GM20431 (cell line): Measurements from ENCODE around the gene LEPR.
"Not testable (repeated sequence)": the region's sequence is repeated elsewhere in the genome, so short reads cannot be mapped to it uniquely, and the experiment has no call there.

Source experiments
- in situ Hi-C: fragments of 300-500 bp; cut with MseI, MboI; formaldehyde crosslinking; loops from one replicate; pipeline ENCODE4 v1.15.0; 2020; ENCODE audit warnings: low sequenced_read_pairs; ENCODE audit not compliant: unreplicated experiment

The LEPR gene

GRCh38 chr1:65420590-65421350 lies at the start of gene LEPR, which contains the start of gene LEPROT:
TSS of gene LEPR (plus strand) at chr1:65420668. CDS start at chr1:65565566, 144,898 bp downstream.
TSS of gene LEPROT (plus strand) at chr1:65420668. CDS start at chr1:65420725, 57 bp downstream.
- in situ Hi-C loops, result no loop called here

DNA sequence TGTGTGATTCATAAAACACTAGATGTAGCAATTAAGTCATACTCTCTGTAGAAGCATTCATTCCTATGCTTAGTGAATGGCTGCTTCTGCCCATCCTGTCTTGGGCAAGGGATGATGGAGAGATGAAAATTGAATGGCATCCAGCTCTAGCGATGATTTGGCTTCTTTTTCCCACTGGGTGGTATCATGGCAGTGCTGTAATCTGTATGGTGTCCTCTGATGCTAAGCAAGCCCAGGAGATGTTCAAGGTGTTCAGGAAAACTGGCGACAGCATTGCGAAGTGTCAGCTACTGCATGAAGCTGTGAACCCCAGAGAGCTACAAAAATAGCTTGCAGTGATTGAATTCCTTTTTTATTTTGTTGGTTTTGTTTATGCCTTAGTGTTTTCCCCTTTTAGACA lies 48.9 kb upstream of the LEPR start:
- in situ Hi-C loops, result no loop called here

DNA sequence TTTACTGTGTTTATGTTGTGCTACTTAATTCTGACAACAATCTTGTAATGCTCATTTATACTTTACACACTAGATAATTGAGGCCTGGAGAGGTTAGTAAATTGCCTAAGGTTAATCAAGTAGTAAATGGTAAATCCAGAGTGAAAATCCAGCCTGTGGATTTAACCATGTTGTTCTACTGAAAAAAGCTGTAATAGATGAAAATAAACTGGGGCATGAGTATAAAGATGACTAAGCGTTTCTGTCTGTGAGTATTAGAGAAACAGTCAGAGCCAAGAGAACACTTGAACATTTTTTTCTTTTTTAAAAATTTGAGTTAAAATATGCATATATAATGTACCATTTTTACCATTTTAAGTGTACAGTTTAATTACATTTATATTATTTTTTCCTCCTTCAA lies 47.9 kb upstream of the LEPR start:
- in situ Hi-C loops, result no loop called here

DNA sequence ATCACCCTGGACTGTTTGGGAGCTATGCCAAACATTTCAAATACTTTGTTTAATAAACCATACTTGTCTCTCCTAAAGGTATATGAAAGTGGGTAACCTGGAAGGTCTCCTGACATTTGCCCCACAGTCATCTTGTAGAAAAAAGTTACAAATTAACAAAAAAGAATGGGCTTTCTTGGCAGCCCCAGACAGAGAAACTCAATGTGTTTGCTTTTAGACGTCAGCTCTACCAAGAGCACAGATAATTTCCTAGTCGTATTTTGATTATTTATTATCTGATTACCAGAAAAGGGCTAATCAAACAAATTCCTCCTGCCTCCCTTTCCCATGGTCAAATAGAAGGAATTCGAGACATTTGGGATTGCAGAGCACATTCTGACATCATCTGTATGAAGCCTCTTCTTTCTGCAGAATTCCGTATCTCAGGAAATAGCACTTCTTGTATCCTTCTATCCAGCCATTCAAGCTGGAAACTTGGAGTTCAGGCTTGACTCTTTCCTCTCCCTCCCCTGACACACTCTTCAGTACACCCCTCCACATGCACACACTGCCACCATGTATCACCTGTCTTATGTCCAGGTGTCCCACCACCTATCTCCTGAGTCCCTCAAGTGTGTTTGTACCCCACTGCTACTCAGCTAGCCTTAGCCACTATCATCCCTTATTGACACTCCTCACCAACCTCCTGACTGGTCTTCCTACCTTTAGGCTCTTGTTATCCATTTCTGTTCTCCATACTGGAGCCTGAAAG lies 42.8 kb upstream of the LEPR start:
- in situ Hi-C loops, result no loop called here

GRCh38 chr1:65378247-65378946 lies 42.1 kb upstream of the LEPR start:
- in situ Hi-C loops, result no loop called here

DNA sequence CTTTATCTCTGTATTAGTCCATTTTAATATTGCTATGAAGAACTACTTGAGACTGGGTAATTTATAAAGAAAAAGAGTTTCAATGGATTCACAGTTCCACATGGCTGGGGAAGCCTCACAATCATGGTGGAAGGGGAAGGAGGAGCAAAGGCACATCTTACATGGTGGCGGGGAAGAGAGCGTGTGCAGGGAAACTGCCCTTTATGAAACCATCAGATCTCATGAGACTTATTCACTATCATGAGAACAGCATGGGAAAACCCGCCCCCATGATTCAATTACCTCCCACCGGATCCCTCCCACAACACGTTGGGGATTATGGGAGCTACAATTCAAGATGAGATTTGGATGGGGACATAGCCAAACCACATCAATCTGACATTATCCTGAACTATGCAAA lies 36.0 kb upstream of the LEPR start:
- in situ Hi-C loops, result not testable (repeated sequence)

DNA sequence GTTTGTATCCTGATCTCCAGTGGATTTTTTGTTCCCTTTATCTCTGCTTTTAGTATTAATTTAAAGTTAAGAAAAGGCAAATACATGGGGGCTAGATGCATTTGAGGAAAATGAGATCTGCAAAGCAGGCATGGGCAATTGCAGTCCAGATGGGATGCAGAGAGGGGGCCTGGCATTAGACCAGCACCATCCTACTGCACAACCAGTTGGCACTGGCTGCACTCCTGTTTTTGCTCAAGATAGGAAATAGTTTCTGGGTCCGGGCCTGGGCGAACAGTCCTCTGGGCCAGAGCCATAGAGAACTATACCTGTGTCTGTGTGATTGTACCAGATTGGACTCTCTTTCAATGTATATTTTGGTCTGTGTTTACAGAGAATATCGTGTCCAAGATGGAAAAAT lies 34.0 kb upstream of the LEPR start:
- in situ Hi-C loops, result no loop called here

DNA sequence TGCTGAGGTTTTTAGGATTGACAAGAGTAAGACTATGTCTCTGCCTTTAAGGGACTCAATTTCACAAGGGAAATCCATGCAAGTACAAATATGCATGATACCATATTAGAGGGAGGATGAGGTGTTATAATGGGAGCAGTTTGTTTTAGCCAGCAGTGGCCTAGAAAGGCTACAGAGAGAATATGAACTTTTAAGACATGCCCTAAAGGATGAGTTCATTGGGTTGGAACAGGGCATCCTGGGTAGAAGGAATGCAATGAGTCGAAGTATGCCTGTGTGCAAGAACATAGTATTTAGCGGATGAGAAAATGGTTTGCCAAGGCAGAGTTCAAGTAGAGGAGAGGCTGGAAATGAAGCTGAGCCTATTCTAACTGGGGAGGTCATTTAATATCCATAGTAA lies 32.6 kb upstream of the LEPR start:
- in situ Hi-C loops, result no loop called here

DNA sequence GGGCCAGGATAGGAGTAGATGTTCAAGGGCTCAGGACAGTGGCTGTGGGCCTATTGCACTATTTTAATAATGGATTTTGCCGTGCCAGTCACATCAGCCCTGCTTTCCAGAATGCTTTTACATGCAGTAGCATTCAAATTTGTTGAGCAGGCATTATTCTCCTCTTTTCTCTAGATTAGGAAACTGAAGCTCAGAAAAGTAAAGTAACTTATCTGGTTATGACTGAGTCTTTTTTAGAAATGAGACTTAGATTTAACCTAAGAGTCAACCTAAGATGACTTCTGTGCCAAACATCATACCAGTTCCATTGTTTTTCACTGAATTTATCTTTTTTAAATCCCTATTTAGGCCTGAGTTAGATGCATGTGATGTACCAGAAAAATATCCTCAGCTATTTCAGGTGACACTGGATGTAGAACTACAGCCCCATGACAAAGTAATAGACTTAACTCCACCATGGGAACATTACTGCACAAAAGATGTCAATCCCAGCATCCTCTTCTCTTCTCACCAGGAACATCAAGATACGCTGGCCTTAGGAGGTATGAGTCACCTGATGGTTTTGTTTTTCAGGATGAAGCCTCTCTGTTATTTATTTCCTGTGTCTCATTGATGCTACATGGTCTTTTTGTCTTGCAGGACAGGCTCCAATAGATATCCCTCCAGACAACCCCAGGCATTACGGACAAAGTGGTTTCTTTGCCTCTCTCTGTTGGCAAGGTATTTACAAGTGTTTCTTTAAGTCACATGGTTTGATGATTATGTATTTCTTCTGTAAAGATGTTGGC lies 31.4 kb upstream of the LEPR start:
- in situ Hi-C loops, result no loop called here

- in situ Hi-C loops, result no loop called here
Observed at GRCh38 chr1:65392497-65392896, 28.0 kb upstream of the LEPR start.

GRCh38 chr1:65393347-65393746 lies 27.1 kb upstream of the LEPR start:
- in situ Hi-C loops, result no loop called here

- in situ Hi-C loops, result no loop called here
Observed at GRCh38 chr1:65393928-65394327, 26.5 kb upstream of the LEPR start.

- in situ Hi-C loops, result no loop called here
Observed at GRCh38 chr1:65395887-65396612, 24.4 kb upstream of the LEPR start.

GRCh38 chr1:65398083-65398482 lies 22.4 kb upstream of the LEPR start:
- in situ Hi-C loops, result no loop called here

GRCh38 chr1:65399003-65399402 lies 21.5 kb upstream of the LEPR start:
- in situ Hi-C loops, result no loop called here

- in situ Hi-C loops, result no loop called here
Observed at GRCh38 chr1:65401612-65402011, 18.9 kb upstream of the LEPR start.

GRCh38 chr1:65404941-65405340 lies 15.5 kb upstream of the LEPR start:
- in situ Hi-C loops, result no loop called here

DNA sequence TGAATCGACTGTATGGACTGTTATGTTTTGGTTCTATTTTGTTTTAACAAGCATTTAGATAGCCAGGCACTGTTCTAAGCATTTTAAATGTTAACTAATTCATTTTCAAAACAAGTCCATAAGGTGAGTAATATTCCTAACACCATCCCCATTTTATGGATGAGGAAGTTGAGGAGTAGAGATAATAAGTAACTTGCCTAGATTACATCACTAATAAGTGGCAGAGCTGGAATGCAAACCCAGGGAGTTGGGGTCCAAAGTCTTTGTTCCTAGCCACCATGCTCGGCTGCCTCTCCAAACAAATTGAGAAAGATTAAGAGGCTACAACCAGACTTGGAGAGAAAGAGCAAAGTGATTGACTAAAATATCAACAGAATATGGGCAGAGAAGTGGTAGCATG lies 12.6 kb upstream of the LEPR start:
- in situ Hi-C loops, result no loop called here

DNA sequence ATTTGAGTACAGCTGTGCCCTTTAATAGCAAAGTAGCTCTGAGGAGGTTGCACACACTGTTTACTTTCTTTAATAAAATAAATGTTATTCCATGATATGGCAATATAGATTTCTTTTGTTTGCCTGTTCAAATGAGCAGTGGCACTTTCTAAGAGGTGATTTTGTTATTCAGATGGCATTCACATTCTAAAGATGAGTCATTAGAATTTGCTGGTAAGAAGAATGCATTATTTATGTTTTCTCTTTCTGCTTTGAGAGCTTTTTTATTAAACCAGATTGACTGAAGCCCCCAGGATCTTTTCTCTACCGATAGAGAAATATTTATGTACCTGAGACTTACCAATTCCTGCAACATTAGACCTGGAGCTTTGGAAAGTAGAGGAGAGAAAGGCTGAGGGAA lies 11.2 kb upstream of the LEPR start:
- in situ Hi-C loops, result no loop called here
